Measurements from ENCODE around the gene RAB20. TPM values are rescaled to one million over a fixed set of nuclear protein-coding genes. Genes with fewer than 3 reads are reported as not detected.

Gene RAB20
- polyA plus RNA-seq, 1 donor (not counting 4 experiments of a cell fraction or from before 2014, with no cell fraction given), result 4.3 TPM

- H3K4me2 ChIP-seq (ENCODE audit: control insufficient read depth, extremely low read depth, insufficient read depth, low read depth, low read length), result no peak overlapping the region
- no peak for DNase-seq (ENCODE audit: low read depth, low spot score)
- H3K79me2 ChIP-seq (ENCODE audit: control insufficient read depth, insufficient read depth, low read length), result no peaks in the 10 kb centered on the region
- H2AFZ ChIP-seq (ENCODE audit: control insufficient read depth, low read length), result no peak overlapping the region
- TF ChIP-seq EZH2 (IDR thresholded peaks at IDR 0.05; ENCODE audit: low read length) (no peak), CTCF (optimal IDR thresholded peaks at IDR 0.05 in 1 of 3, IDR thresholded peaks at IDR 0.05 in 1 of 3, conservative IDR thresholded peaks at IDR 0.05 in 1 of 3; ENCODE audit: extremely low read depth in 1 of 3, insufficient read depth in 2 of 3, low read length in 3 of 3) (no peak)
- H3K36me3 ChIP-seq (ENCODE audit: control insufficient read depth in 2 of 2, extremely low read depth in 1 of 2, insufficient read depth in 2 of 2, low read length in 2 of 2), result peaks cover 10 to 39% of the 10 kb centered on the region in 2 experiments
- no peak overlapping the region for H3K27ac ChIP-seq (ENCODE audit: control insufficient read depth, insufficient read depth, low read length)
- peaks cover 9% of the 10 kb centered on the region for H3K4me1 ChIP-seq (ENCODE audit: control insufficient read depth, extremely low read depth, insufficient read depth, low read length)
- H3K4me3 ChIP-seq (ENCODE audit: control insufficient read depth in 2 of 3, extremely low read depth in 1 of 3, insufficient read depth in 2 of 3, low read depth in 1 of 3, low read length in 3 of 3), result no peak overlapping the region
- peaks cover 3% of the 10 kb centered on the region for H3K9me1 ChIP-seq (ENCODE audit: control insufficient read depth, extremely low read depth, insufficient read depth, low read length)
- FAIRE-seq, result no peak
- H3K9ac ChIP-seq (ENCODE audit: control insufficient read depth, extremely low read depth, insufficient read depth, low read length), result no peak overlapping the region
- no peaks in the 10 kb centered on the region for H3K9me3 ChIP-seq (ENCODE audit: control insufficient read depth, low read depth, low read length)
- dilution Hi-C loops (cut with MboI; ENCODE audit: extremely low pct_ligation_motif_present, low sequenced_read_pairs), result no loop called here
- no peaks in the 10 kb centered on the region for H3K27me3 ChIP-seq (ENCODE audit: control insufficient read depth, extremely low read depth, insufficient read depth, low read length)
- no peaks in the 10 kb centered on the region for H4K20me1 ChIP-seq (ENCODE audit: control insufficient read depth, extremely low read depth, insufficient read depth, low read length)
These were observed 49.9 kb downstream of the RAB20 start for GRCh38 chr13:110511509-110512181.

GRCh38 chr13:110509971-110510786 lies 51.3 kb downstream of the RAB20 start:
- no peak overlapping the region for H3K27ac ChIP-seq (ENCODE audit: control insufficient read depth, insufficient read depth, low read length)
- no peaks in the 10 kb centered on the region for H3K9me3 ChIP-seq (ENCODE audit: control insufficient read depth, low read depth, low read length)
- peaks cover 13 to 40% of the 10 kb centered on the region in 2 experiments for H3K36me3 ChIP-seq (ENCODE audit: control insufficient read depth in 2 of 2, extremely low read depth in 1 of 2, insufficient read depth in 2 of 2, low read length in 2 of 2)
- H3K9me1 ChIP-seq (ENCODE audit: control insufficient read depth, extremely low read depth, insufficient read depth, low read length), result peaks cover 3% of the 10 kb centered on the region
- DNase-seq (ENCODE audit: low read depth, low spot score), result no peak
- no peak overlapping the region for H3K9ac ChIP-seq (ENCODE audit: control insufficient read depth, extremely low read depth, insufficient read depth, low read length)
- no peak for FAIRE-seq
- no peaks in the 10 kb centered on the region for H3K79me2 ChIP-seq (ENCODE audit: control insufficient read depth, insufficient read depth, low read length)
- H3K4me2 ChIP-seq (ENCODE audit: control insufficient read depth, extremely low read depth, insufficient read depth, low read depth, low read length), result no peak overlapping the region
- no peak for TF ChIP-seq EZH2 (IDR thresholded peaks at IDR 0.05; ENCODE audit: low read length)
- H3K4me1 ChIP-seq (ENCODE audit: control insufficient read depth, extremely low read depth, insufficient read depth, low read length), result peaks cover 10% of the 10 kb centered on the region
- H4K20me1 ChIP-seq (ENCODE audit: control insufficient read depth, extremely low read depth, insufficient read depth, low read length), result no peaks in the 10 kb centered on the region
- no peaks in the 10 kb centered on the region for H3K27me3 ChIP-seq (ENCODE audit: control insufficient read depth, extremely low read depth, insufficient read depth, low read length)
- dilution Hi-C loops (cut with MboI; ENCODE audit: extremely low pct_ligation_motif_present, low sequenced_read_pairs), result no loop called here
- H2AFZ ChIP-seq (ENCODE audit: control insufficient read depth, low read length), result no peak overlapping the region
- H3K4me3 ChIP-seq (ENCODE audit: control insufficient read depth in 2 of 3, extremely low read depth in 1 of 3, insufficient read depth in 2 of 3, low read depth in 1 of 3, low read length in 3 of 3), result no peak overlapping the region

Data from keratinocyte (primary cell).